ENCODE data around the gene CYSRT1.
A peak's percentile ranks its signal among the peaks of the same experiment; 100 is the strongest.

Gene CYSRT1

DNA sequence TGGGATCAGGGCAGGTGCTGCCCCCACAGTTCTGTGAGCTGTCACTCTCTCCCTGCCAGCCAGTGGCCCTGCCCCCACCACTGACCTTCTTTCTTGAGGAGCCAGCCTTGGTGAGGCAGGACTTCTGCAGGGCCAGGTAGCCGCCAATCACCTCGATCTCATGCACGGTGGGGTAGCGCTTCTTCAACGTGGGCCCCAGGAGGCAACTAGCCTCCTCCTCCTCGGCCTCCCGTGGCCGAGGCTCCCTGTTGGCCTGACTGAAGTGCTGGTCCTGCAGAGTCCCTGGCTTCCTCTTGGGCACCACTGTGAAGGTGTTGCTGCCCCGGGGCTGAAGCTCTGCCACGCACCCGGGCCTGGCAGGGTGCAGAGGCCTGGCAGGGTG lies 26.1 kb upstream of the CYSRT1 start:
- CTCF ChIA-PET: interaction anchor here (0.5 to 2.5 kb wide), 9 partner anchors 10 to 126 kb away, joined by 3 to 14 read pairs (median 4); partner anchors contain the start of genes ANAPC2 and SSNA1
- H3K27ac ChIP-seq: peak overlapping the region; percentile 99
- TF ChIP-seq, protein P1, sequence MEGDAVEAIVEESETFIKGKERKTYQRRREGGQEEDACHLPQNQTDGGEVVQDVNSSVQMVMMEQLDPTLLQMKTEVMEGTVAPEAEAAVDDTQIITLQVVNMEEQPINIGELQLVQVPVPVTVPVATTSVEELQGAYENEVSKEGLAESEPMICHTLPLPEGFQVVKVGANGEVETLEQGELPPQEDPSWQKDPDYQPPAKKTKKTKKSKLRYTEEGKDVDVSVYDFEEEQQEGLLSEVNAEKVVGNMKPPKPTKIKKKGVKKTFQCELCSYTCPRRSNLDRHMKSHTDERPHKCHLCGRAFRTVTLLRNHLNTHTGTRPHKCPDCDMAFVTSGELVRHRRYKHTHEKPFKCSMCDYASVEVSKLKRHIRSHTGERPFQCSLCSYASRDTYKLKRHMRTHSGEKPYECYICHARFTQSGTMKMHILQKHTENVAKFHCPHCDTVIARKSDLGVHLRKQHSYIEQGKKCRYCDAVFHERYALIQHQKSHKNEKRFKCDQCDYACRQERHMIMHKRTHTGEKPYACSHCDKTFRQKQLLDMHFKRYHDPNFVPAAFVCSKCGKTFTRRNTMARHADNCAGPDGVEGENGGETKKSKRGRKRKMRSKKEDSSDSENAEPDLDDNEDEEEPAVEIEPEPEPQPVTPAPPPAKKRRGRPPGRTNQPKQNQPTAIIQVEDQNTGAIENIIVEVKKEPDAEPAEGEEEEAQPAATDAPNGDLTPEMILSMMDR (conservative IDR thresholded peaks at IDR 0.05; ENCODE audit: low read depth): no peak
- POLR2A ChIA-PET (ENCODE audit: low non-redundant PET): interaction anchor here (2.1 kb wide), 1 partner anchor 10 kb away, joined by 17 read pairs; the partner anchor contains the start of genes ANAPC2 and SSNA1
- no peak for DNase-seq (ENCODE audit: low spot score)

DNA sequence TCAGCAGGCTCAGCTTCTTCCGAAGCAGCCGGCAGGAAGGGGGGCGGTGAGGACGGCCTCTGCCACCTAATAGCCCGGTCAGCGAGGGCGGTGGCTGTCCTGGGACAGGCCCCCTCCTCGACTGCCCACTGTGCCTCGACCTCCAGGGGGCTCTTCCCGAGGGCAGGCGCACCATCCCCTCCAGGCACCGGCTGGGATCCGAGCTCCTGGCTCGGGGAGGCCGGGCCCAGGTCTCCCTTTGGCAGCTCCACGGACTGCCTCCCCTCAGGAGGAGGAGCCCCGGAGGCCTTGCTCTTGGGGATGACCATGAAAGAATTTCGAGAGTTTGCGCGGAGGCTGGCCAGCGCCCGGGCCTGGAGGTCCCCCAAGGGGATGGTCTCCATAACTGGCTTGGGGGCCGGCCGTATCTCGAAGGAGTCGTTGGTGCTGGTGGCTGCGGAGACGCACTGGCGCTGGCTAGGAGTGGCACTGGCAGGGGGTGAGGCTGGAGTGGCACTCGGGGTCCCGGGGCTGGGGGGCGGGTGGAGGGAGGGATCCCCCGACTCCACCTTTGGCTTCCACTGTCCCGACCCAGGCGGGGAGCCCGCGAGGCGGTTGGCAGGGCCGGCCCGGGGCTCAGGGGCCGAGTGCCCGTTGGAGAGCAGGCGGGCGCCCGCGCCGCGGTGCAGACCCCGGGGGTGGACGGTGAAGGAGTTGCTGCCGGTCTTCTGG lies 25.4 kb upstream of the CYSRT1 start:
- TF ChIP-seq, protein P1 (conservative IDR thresholded peaks at IDR 0.05; ENCODE audit: low read depth): no peak
- ChIA-PET CTCF (interaction anchor here (0.5 to 2.5 kb wide), 7 partner anchors 10 to 127 kb away, joined by 3 to 14 read pairs (median 4); partner anchors contain the start of genes ANAPC2 and SSNA1), POLR2A (ENCODE audit: low non-redundant PET) (interaction anchor here (2.1 kb wide), 1 partner anchor 11 kb away, joined by 17 read pairs; the partner anchor contains the start of genes ANAPC2 and SSNA1)
- DNase-seq (ENCODE audit: low spot score): no peak
- peak overlapping the region; percentile 99 for H3K27ac ChIP-seq

DNA sequence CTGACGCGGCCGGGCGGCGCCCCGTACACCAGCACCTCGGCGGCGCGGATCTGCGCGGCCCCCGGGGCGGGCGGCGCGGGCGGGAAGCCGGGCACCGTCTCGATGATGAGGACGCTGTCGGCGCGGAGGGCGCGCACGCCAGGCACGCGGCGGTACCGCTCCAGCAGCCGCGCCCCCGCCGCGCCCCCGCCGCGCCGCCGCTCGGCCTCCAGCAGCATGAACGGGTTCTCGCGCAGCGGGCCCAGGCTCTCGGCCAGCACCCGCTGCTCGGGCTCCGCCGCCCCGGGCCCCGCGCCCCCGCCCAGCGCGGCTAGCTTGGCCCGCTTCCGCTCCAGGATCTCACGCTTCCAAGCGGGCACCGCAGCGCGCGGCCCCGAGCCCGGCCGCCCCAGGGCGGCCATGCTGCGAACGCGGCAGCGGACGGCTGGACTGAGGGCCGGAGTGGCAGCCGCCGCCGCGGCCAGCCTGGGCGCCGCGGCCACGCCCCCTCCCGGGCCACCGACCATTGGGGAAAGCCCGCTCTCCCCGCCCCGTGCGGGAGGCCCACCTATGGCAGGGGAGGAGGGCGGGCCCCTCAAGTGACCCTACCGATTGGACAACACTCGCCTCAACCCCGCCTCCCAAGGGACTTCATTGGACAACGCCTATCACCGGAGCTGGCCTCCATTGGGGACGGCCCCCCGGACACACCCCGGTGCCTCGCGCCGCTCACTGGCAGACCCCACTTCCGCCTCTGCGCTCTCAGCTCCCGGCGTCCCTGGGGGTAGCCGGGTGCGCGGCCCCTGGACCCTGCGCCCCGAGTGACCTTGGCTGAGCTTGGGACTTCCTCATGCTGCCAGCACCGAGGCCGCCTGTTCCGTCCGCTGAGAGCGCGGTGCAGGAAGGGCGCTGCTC lies 24.4 kb upstream of the CYSRT1 start, which contains the start of gene TPRN:
TPRN (minus strand) TSS at position 431 of the 894 bp plus-strand sequence; CDS start at position 401, 30 bp downstream.
- TF ChIP-seq, protein P1 (conservative IDR thresholded peaks at IDR 0.05; ENCODE audit: low read depth): no peak
- POLR2A ChIA-PET (ENCODE audit: low non-redundant PET): interaction anchor here (0.5 to 0.9 kb wide), 6 partner anchors 22 to 85 kb away, joined by 3 read pairs; partner anchors contain the start of genes RNF208 and RNF224
- peak; percentile 100 for DNase-seq (ENCODE audit: low spot score)
- CTCF ChIA-PET: interaction anchor here (0.6 to 2.6 kb wide), 4 partner anchors 26 to 306 kb away, joined by 3 to 10 read pairs (median 3); partner anchors contain the start of gene RNF224
- peak within 1 kb of the TSS; percentile 99 for H3K27ac ChIP-seq

DNA sequence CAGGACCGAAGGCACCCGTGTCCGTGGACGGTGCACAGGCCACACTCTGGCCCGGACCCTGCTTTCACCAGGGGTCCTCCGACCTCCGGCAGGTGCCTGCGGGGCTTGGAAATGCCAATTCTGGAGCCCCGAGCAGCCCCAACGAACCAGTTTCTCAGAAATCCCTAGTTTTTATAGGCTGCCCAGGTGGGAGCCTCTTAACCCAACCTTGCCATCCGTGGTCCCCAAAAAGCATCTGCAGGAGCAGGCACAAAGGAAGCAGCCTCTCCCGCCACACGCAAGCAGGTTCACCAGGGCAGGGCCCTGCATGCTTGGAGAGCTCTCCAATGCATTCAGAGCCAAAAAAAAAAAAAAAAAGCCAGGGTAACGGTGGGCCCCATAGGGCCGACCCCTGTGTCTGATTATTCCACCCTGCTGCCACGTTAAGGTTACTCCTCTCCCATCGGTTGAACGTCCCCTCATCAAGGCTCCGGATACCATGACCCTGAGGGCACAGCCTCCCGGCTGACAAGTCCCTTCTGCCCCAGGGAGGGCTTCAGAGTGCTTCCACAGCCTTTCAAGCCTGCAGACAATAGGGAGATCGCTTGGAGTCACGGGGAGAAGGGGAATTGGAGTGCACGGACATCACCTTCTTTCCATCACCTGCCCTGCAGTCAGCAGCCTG lies 23.6 kb upstream of the CYSRT1 start:
- POLR2A ChIA-PET (ENCODE audit: low non-redundant PET): interaction anchor here (0.6 to 0.9 kb wide), 4 partner anchors 21 to 86 kb away, joined by 3 read pairs; partner anchors contain the start of gene RNF208
- TF ChIP-seq, protein P1 (conservative IDR thresholded peaks at IDR 0.05; ENCODE audit: low read depth): no peak
- H3K27ac ChIP-seq: peak overlapping the region; percentile 99
- CTCF ChIA-PET: interaction anchor here (0.6 to 2.6 kb wide), 7 partner anchors 26 to 939 kb away, joined by 3 to 10 read pairs (median 3); partner anchors contain the start of gene RNF224
- DNase-seq (ENCODE audit: low spot score): no peak

DNA sequence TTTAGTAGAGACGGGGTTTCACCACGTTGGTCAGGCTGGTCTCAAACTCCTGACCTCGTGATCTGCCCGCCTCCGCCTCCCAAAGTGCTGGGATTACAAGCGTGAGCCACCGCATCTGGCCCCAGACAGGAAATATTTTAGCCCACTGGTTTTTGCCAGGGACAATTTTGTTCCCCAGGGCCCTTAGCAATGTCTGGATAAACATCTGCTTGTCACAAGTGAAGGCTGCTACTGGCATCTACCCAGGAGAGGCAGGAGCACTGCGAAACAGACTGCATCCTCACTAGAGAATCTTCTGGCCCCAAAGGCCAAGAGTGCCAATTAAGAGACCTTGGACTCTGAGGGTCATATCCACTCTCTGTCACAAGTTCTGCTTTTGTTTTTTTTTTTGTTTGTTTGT lies 22.0 kb upstream of the CYSRT1 start:
- TF ChIP-seq, protein P1 (conservative IDR thresholded peaks at IDR 0.05; ENCODE audit: low read depth): no peak
- H3K27ac ChIP-seq: peak overlapping the region; percentile 99
- ChIA-PET CTCF (interaction anchor here (1.1 to 2.6 kb wide), 3 partner anchors 24 to 33 kb away, joined by 3 to 10 read pairs (median 10); partner anchors contain the start of gene RNF224), POLR2A (ENCODE audit: low non-redundant PET) (no interaction called here)
- DNase-seq (ENCODE audit: low spot score): no peak

All from RWPE1 (cell line).